Smooth muscle cell (in vitro differentiated cells): ENCODE data around the gene TMEM272. TPM values are rescaled to one million over a fixed set of nuclear protein-coding genes. Genes with fewer than 3 reads are reported as not detected.

ENCODE experiments used
- DNase-seq: peaks from one replicate; lab custom pipeline; 2025; ENCODE audit not compliant: unreplicated experiment; lab: John Stamatoyannopoulos, UW
- H2AFZ ChIP-seq: fragments of 200-600 bp; sonication (generic); 2 replicates; pipeline ENCODE4 v1.6.0; 2016; ENCODE audit warnings: antibody characterized with exemption, low read depth, mild to moderate bottlenecking
- H3F3A ChIP-seq: fragments of 200-600 bp; sonication (generic); 2 replicates; pipeline ENCODE4 v1.6.0; 2017; ENCODE audit warnings: antibody characterized with exemption, low read depth
- H3K27ac ChIP-seq: fragments of 200-600 bp; sonication (generic); 2 replicates; pipeline ENCODE4 v1.5.1; 2016; ENCODE audit warnings: low read depth, mild to moderate bottlenecking
- H3K27me3 ChIP-seq: fragments of 200-600 bp; sonication (generic); 2 replicates; pipeline ENCODE4 v1.6.1; 2016; ENCODE audit warnings: low read depth, mild to moderate bottlenecking
- H3K36me3 ChIP-seq: fragments of 200-600 bp; sonication (generic); 2 replicates; pipeline ENCODE4 v1.5.1; 2016; ENCODE audit warnings: low read depth
- H3K4me1 ChIP-seq: fragments of 200-600 bp; sonication (generic); 2 replicates; pipeline ENCODE4 v1.5.1; 2016; ENCODE audit warnings: low read depth
- H3K4me2 ChIP-seq: fragments of 200-600 bp; sonication (generic); 2 replicates; pipeline ENCODE4 v1.6.0; 2016; ENCODE audit warnings: mild to moderate bottlenecking
- H3K4me3 ChIP-seq: fragments of 200-600 bp; sonication (generic); 2 replicates; pipeline ENCODE4 v1.5.1; 2016; ENCODE audit warnings: mild to moderate bottlenecking
- H3K79me2 ChIP-seq: fragments of 200-600 bp; sonication (generic); 2 replicates; pipeline ENCODE4 v1.6.0; 2016; ENCODE audit warnings: low read depth, mild to moderate bottlenecking
- H3K9ac ChIP-seq: fragments of 200-600 bp; sonication (generic); 2 replicates; pipeline ENCODE4 v1.6.0; 2016; ENCODE audit warnings: low read depth
- H3K9me3 ChIP-seq: fragments of 200-600 bp; sonication (generic); replicated peaks from 2 replicates; pipeline ENCODE4 v1.5.1; 2016; ENCODE audit warnings: low read depth
- H4K20me1 ChIP-seq: fragments of 200-600 bp; sonication (generic); 2 replicates; pipeline ENCODE4 v1.6.0; 2016; ENCODE audit warnings: low read depth
- CTCF ChIP-seq: fragments of 200-600 bp; sonication (generic); IDR thresholded peaks from 2 replicates; pipeline ENCODE4 v1.5.1; 2017; ENCODE audit warnings: borderline replicate concordance, mild to moderate bottlenecking, antibody characterized with exemption; ENCODE audit not compliant: insufficient read depth, poor library complexity, severe bottlenecking
- WGBS: methylation state at CpG from one replicate; pipeline ENCODE4 v1.1.7; 2016; ENCODE audit warnings: low lambda C conversion rate; 5-methylcytosine and 5-hydroxymethylcytosine counted together
- polyA plus RNA-seq: library from polyadenylated mRNA; unstranded; fragments of >200 nt; fragmentation: Nextera tagmentation; extraction: Ambion mirVana; gene quantifications from 2 replicates; pipeline ENCODE4 v1.2.1, GENCODE V29; 2016
- total RNA-seq: library from RNA; depleted of rRNA; stranded (reverse); fragments of >200 nt; gene quantifications from 2 replicates; pipeline ENCODE4 v1.2.3, GENCODE V29; 2014

The TMEM272 gene
- total and polyA plus RNA-seq, 2 experiments from 2014 or later: 0.18 to 0.26 TPM

GRCh38 chr13:51784097-51784496 is 60.9 kb downstream of the TMEM272 start:
- Histone ChIP-seq H3K4me1 (peaks cover 19% of the 10 kb centered on the region), H3K9ac (no peak overlapping the region), H3F3A (no peaks in the 10 kb centered on the region), H3K27ac (no peak overlapping the region), H4K20me1 (no peaks in the 10 kb centered on the region), H3K79me2 (no peaks in the 10 kb centered on the region), H3K36me3 (no peaks in the 10 kb centered on the region), H3K4me3 (no peak overlapping the region), H3K27me3 (no peaks in the 10 kb centered on the region), H2AFZ (no peak overlapping the region), H3K9me3 (no peaks in the 10 kb centered on the region), H3K4me2 (no peak overlapping the region)
- 100% methylated on average over 1 of the region's 1 CpG for WGBS
- no peak for DNase-seq
- TF ChIP-seq CTCF: no peak

GRCh38 chr13:51783428-51784094 is 61.4 kb downstream of the TMEM272 start:
- no peak overlapping the region for H3K4me2 ChIP-seq
- no peaks in the 10 kb centered on the region for H3K36me3 ChIP-seq
- H3K27me3 ChIP-seq: no peaks in the 10 kb centered on the region
- H3K4me1 ChIP-seq: peaks cover 19% of the 10 kb centered on the region
- no peak for TF ChIP-seq CTCF
- H3K4me3 ChIP-seq: no peak overlapping the region
- no peaks in the 10 kb centered on the region for H3K79me2 ChIP-seq
- H4K20me1 ChIP-seq: no peaks in the 10 kb centered on the region
- WGBS: 90% methylated on average over 9 of the region's 9 CpGs
- no peaks in the 10 kb centered on the region for H3F3A ChIP-seq
- H2AFZ ChIP-seq: no peak overlapping the region
- no peak overlapping the region for H3K27ac ChIP-seq
- H3K9me3 ChIP-seq: no peaks in the 10 kb centered on the region
- no peak overlapping the region for H3K9ac ChIP-seq
- no peak for DNase-seq

DNA sequence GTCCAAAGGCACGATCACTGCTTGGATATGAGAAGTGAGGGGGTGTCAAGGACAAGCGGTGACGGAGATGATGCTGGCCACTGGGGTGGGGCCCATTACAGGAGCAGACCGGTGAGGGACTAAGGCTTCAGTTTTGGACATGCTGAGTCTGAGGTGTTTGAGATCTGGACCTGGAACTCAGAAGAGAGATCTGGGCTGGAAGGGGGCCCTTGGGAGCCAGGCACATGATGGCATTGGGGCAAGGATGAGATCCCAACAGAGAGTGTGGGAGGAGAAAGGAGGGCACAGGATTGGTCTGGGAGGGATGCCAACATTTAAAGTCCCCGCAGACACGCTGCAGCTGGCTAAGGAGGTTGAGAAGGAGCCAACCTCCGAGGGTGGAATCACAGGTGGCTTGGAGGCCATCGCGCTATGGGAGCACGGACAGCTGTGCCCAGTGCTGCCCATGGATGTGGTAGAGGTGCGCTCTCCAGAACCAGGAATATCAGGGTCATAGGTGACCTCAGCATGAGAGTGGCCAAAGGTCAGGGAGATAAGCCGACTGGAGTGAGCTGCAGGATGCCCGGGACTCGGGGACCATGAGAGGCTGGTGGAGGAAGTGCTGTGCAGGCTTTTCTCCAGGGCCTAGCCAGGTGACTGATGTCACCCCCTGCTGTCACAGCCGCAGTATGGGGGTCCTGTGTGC is 62.8 kb downstream of the TMEM272 start:
- WGBS: 97% methylated on average over 15 of the region's 15 CpGs
- H3F3A ChIP-seq: no peaks in the 10 kb centered on the region
- no peak for DNase-seq
- no peak overlapping the region for H2AFZ ChIP-seq
- no peak overlapping the region for H3K4me3 ChIP-seq
- H3K79me2 ChIP-seq: no peaks in the 10 kb centered on the region
- TF ChIP-seq CTCF: no peak
- H3K27me3 ChIP-seq: no peaks in the 10 kb centered on the region
- no peaks in the 10 kb centered on the region for H4K20me1 ChIP-seq
- no peak overlapping the region for H3K4me2 ChIP-seq
- H3K36me3 ChIP-seq: no peaks in the 10 kb centered on the region
- no peak overlapping the region for H3K9ac ChIP-seq
- H3K27ac ChIP-seq: no peak overlapping the region
- peaks cover 16% of the 10 kb centered on the region for H3K4me1 ChIP-seq
- H3K9me3 ChIP-seq: no peaks in the 10 kb centered on the region
